Large intestine (tissue), 3 donors: ENCODE data around the gene GIPR. TPM values are rescaled to one million over a fixed set of nuclear protein-coding genes. Genes with fewer than 3 reads are reported as not detected.

Experiments used
- DNase-seq, 2 donors: peaks; one replicate each; pipeline versions ENCODE4 v3.0.0 to v3.0.0-alpha.2; 2013
- H3K27ac ChIP-seq: one replicate; pipeline ENCODE4 v1.5.1; 2013; ENCODE audit warnings: low read length
- H3K27me3 ChIP-seq: 2 replicates; pipeline ENCODE4 v1.6.1; 2013; ENCODE audit warnings: low read length; ENCODE audit not compliant: control insufficient read depth, insufficient read depth
- H3K36me3 ChIP-seq: 2 replicates; pipeline ENCODE4 v1.6.1; 2013; ENCODE audit warnings: low read length; ENCODE audit not compliant: control insufficient read depth, insufficient read depth
- H3K4me1 ChIP-seq: one replicate; pipeline ENCODE4 v1.6.1; 2013; ENCODE audit warnings: low read length; ENCODE audit not compliant: control insufficient read depth, insufficient read depth
- H3K4me3 ChIP-seq: one replicate; pipeline ENCODE4 v1.5.1; 2013; ENCODE audit warnings: low read length
- H3K9me3 ChIP-seq: one replicate; pipeline ENCODE4 v1.6.1; 2013; ENCODE audit warnings: mild to moderate bottlenecking, low read depth, low read length, moderate library complexity; ENCODE audit not compliant: control insufficient read depth
- WGBS: methylation state at CpG from one replicate; pipeline ENCODE4 v1.1.5; 2013; ENCODE audit warnings: low lambda C conversion rate; ENCODE audit not compliant: insufficient coverage; 5-methylcytosine and 5-hydroxymethylcytosine counted together
- polyA plus RNA-seq: library from polyadenylated mRNA; unstranded; fragments of 120-200 nt; gene quantifications from one replicate; pipeline ENCODE4 v1.2.1, GENCODE V29; 2013

The GIPR gene
- polyA plus RNA-seq, 1 donor: 8.1 TPM

- Histone ChIP-seq H3K4me1 (peaks cover 14% of the 10 kb centered on the region), H3K36me3 (no peaks in the 10 kb centered on the region), H3K9me3 (peaks cover 5% of the 10 kb centered on the region), H3K27ac (no peak overlapping the region), H3K4me3 (no peak overlapping the region), H3K27me3 (peaks cover 35% of the 10 kb centered on the region)
- no CpG with 5 or more reads among the region's 9 CpGs for WGBS
- no peak for DNase-seq
Measured at GRCh38 chr19:45646345-45646698, 21.7 kb upstream of the GIPR start.

GRCh38 chr19:45650722-45651121 lies 17.3 kb upstream of the GIPR start:
- H3K36me3 ChIP-seq: no peaks in the 10 kb centered on the region
- no peak overlapping the region for H3K4me3 ChIP-seq
- H3K27ac ChIP-seq: no peak overlapping the region
- H3K9me3 ChIP-seq: no peaks in the 10 kb centered on the region
- peaks cover 4% of the 10 kb centered on the region for H3K4me1 ChIP-seq
- no peak for DNase-seq
- no CpG with 5 or more reads among the region's 3 CpGs for WGBS
- peaks cover 16% of the 10 kb centered on the region for H3K27me3 ChIP-seq

- WGBS: 32% methylated on average over 3 of the region's 5 CpGs
- no peaks in the 10 kb centered on the region for H3K9me3 ChIP-seq
- no peaks in the 10 kb centered on the region for H3K36me3 ChIP-seq
- H3K27ac ChIP-seq: no peak overlapping the region
- no peaks in the 10 kb centered on the region for H3K4me1 ChIP-seq
- no peak for DNase-seq
- no peak overlapping the region for H3K4me3 ChIP-seq
- peaks cover 11% of the 10 kb centered on the region for H3K27me3 ChIP-seq
Measured at GRCh38 chr19:45653634-45654033, 14.4 kb upstream of the GIPR start.

GRCh38 chr19:45655073-45655472 lies 12.9 kb upstream of the GIPR start:
- Histone ChIP-seq H3K4me3 (no peak overlapping the region), H3K27ac (no peak overlapping the region), H3K36me3 (no peaks in the 10 kb centered on the region), H3K4me1 (no peaks in the 10 kb centered on the region), H3K9me3 (no peaks in the 10 kb centered on the region), H3K27me3 (peaks cover 17% of the 10 kb centered on the region)
- no CpG with 5 or more reads among the region's 3 CpGs for WGBS
- no peak for DNase-seq

- peaks cover 25% of the 10 kb centered on the region for H3K27me3 ChIP-seq
- H3K9me3 ChIP-seq: no peaks in the 10 kb centered on the region
- 20% methylated on average over 1 of the region's 14 CpGs for WGBS
- H3K36me3 ChIP-seq: no peaks in the 10 kb centered on the region
- H3K4me1 ChIP-seq: no peaks in the 10 kb centered on the region
- no peak overlapping the region for H3K27ac ChIP-seq
- peak in 1 of 2 donors; percentile 43 for DNase-seq
- H3K4me3 ChIP-seq: no peak overlapping the region
Measured at GRCh38 chr19:45657520-45658167, 10.4 kb upstream of the GIPR start.

- WGBS: 87% methylated on average over 2 of the region's 6 CpGs
- Histone ChIP-seq H3K27me3 (peaks cover 21% of the 10 kb centered on the region), H3K4me3 (no peak overlapping the region), H3K36me3 (no peaks in the 10 kb centered on the region), H3K27ac (no peak overlapping the region), H3K4me1 (no peaks in the 10 kb centered on the region), H3K9me3 (no peaks in the 10 kb centered on the region)
- no peak for DNase-seq
Measured at GRCh38 chr19:45659096-45659729, 8.8 kb upstream of the GIPR start.

GRCh38 chr19:45660636-45661035 lies 7.4 kb upstream of the GIPR start:
- Histone ChIP-seq H3K27me3 (peaks cover 21% of the 10 kb centered on the region), H3K9me3 (no peaks in the 10 kb centered on the region), H3K36me3 (no peaks in the 10 kb centered on the region), H3K27ac (no peak overlapping the region), H3K4me1 (no peaks in the 10 kb centered on the region), H3K4me3 (no peak overlapping the region)
- no CpG with 5 or more reads among the region's 8 CpGs for WGBS
- no peak for DNase-seq

- Histone ChIP-seq H3K4me1 (peaks cover 12% of the 10 kb centered on the region), H3K4me3 (no peak overlapping the region), H3K27me3 (peaks cover 36% of the 10 kb centered on the region), H3K36me3 (no peaks in the 10 kb centered on the region), H3K9me3 (no peaks in the 10 kb centered on the region), H3K27ac (no peak overlapping the region)
- no peak for DNase-seq
- no CpG with 5 or more reads among the region's 1 CpG for WGBS
Measured at GRCh38 chr19:45663800-45664199, 4.2 kb upstream of the GIPR start.

- Histone ChIP-seq H3K4me3 (no peak overlapping the region), H3K27me3 (peaks cover 39% of the 10 kb centered on the region), H3K27ac (no peak overlapping the region), H3K4me1 (peaks cover 20% of the 10 kb centered on the region), H3K9me3 (no peaks in the 10 kb centered on the region), H3K36me3 (no peaks in the 10 kb centered on the region)
- DNase-seq: no peak
- WGBS: 100% methylated on average over 1 of the region's 7 CpGs
Measured at GRCh38 chr19:45664575-45664974, 3.4 kb upstream of the GIPR start.

- Histone ChIP-seq H3K9me3 (peaks cover 5% of the 10 kb centered on the region), H3K36me3 (no peaks in the 10 kb centered on the region), H3K4me1 (peaks cover 30% of the 10 kb centered on the region), H3K4me3 (peak overlapping the region; percentile 25), H3K27me3 (peaks cover 56% of the 10 kb centered on the region), H3K27ac (no peak overlapping the region)
- WGBS: 0% methylated on average over 3 of the region's 19 CpGs
- DNase-seq: peak in 1 of 2 donors; percentile 27
Measured at GRCh38 chr19:45668342-45668871, 386 bp downstream of the GIPR start.
